ENCODE measurements around the gene PLXNA4. TPM values are rescaled to one million over a fixed set of nuclear protein-coding genes. Genes with fewer than 3 reads are reported as not detected.
"Not testable (repeated sequence)": the region's sequence is repeated elsewhere in the genome, so short reads cannot be mapped to it uniquely, and the experiment has no call there.

The PLXNA4 gene
- total RNA-seq, 1 donor from 2014 or later, result 67.7 TPM

DNA sequence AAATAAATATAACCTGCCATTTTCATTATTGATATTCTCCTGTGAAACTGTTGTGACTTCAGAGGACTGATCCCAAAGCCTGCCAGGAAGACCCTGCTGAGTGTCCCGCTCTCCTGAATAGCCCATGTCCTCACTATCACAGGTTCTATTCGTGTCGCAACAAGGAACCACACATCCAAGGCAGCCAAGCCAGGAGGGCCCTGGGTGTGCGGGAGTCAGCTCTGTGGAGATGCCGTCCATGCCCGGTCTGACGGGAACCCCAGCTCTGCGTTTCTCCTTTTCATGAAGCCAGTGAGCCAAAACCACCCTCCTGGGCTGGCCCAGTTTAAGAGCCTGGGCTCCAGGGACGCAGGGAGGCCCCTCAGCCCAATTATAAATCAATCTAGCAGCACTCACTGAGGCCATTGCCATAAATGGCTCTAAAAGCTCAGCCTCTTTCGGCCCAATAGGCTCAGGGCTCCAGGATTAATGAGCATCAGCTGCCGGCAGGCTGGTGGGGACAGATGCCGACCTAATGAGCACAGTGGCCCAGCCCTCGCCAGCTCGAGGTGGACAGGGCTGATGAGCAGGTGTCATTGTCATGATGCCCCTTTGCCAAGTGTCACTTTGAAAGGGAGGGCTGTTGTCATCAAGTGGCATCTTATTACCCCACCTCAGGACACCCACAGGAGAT lies 177.9 kb downstream of the PLXNA4 start:
- DNase-seq (ENCODE audit: low spot score in 2 of 2) (no peak), FAIRE-seq (no peak)

DNA sequence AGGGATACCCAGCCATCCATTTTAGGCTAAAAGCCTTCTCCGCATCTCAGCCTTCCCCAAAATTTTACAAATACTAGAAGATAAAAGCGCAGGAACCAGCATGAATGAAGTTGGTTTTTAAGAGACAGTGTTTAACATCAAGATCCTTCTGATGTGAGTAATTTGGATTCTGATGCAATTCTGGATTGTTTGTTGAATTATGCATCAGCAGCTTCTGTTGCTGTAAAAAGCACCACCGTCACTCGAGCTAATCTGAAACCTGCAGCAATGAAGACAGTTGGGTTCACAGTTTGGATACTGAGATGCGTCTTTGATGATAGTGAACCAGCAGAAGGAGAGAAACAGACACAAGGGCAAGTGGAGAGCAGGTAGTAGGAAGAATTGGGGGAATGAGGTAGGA lies 179.2 kb downstream of the PLXNA4 start:
- no peak for FAIRE-seq

DNA sequence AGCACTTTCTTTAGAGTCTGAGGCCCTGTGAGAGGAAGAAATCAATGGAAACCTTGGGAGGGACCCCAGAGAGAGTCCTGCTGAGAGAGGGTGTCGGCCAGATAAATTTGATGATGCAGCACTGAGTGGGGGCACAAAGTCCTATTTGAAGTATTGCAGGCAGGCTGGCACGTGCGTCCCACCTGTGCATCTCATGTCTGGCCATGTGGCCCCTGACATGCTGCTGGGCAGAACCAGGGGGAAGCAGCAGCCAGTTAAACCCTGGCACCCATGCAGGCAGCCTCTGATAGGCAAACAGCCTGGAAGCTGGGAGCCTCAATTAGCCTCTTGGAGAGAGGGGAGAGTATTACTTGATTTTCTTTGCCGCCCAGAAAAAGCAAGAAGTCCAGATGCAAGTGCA lies 180.9 kb downstream of the PLXNA4 start:
- FAIRE-seq, result no peak

More for the DNA sequence above, 179.2 kb downstream of the PLXNA4 start:
- DNase-seq (ENCODE audit: low spot score in 2 of 2), result no peak

DNA sequence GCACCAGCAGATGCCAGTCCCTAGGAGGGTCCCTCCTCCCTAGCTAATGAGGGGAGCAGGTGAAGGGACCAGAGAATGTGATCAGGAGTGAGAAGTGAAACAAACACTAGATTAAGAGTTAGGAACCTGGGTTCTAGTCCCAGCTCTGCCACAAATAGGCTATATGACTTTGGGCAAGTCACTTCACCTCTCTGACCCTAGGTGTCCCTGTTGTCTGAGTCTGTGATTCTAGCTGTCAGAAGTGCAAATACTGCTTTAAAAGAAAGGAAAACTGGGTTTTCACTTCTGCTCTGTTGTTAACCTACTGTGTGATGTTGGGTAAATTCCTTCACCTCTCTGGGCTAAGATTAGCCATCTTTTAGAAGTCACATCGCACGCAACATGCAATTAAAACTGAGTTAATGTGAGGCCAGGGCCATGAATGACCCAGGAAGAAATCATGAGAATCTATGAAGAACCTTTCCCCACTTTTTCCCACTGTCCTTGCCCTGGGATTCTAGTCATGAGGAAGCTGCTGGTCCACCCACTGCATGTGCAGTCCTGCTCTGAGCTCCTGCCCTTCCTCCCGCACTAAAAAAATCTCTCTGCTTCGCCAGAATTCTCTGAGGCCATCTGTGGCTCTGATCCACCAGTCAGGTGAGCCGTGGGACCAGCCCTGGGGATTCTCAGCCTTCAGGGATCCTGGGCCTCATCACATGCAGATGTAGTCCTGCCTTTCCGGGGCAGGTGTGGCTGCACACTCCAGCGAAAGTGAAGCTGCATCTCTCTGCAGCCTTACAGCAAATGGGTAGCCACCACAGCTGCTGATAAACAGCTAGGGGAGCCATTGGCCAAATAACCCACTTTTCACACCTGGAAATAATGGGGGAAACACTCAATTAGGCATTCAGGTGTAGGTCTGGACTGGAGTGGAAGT lies 181.7 kb downstream of the PLXNA4 start:
- DNase-seq (ENCODE audit: low spot score in 2 of 2) (no peak), FAIRE-seq (no peak)

More for the DNA sequence above, 180.9 kb downstream of the PLXNA4 start:
- DNase-seq (ENCODE audit: low spot score in 2 of 2), result no peak

GRCh38 chr7:132393789-132394261 lies 182.4 kb downstream of the PLXNA4 start:
- DNase-seq (ENCODE audit: low spot score in 2 of 2) (peak in 1 of 2 donors; percentile 33), FAIRE-seq (no peak)

DNA sequence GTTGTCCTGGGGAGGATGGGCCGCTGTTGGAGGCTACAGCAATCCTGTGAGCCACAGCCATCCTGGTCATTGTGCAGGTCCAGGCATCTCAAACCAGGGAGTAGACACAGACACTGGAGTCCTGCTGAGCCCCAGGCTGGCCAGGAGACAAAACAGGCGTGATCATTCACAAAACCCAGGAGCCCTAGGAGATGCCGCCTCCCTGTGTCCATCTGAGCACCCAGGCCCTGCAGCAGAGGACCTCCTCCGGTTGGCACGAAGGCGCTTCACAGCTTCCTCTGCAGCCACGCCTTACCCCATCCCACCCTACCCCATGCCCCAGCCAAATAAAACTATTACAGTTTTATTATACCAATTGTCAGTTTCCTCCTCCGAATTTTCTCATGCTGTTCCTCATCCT lies 183.6 kb downstream of the PLXNA4 start:
- FAIRE-seq (no peak), DNase-seq (ENCODE audit: low spot score in 2 of 2) (no peak)

DNA sequence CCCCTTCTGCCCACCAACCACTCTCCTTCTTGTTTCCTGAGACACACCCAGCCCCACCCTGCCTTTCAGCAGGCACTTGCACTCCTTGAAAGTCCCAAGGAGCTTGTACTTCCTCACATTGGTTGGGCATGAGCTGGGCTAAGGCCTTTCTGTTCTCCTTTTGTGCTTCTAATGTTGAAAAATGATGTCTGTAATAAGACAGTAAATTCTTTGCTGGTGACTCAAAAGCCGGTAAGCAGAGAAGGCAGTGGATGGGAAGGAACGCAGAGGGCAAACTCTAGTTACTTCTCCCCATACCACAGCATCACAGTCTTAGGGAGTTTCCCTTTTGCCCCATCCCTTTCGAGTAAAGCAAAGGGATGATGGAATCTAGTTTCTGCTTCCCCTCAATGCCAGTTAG lies 185.6 kb downstream of the PLXNA4 start:
- DNase-seq (ENCODE audit: low spot score in 2 of 2) (no peak), FAIRE-seq (no peak)

- not testable (repeated sequence) for FAIRE-seq; DNase-seq (ENCODE audit: low spot score in 2 of 2)
Observed at GRCh38 chr7:132390049-132390448, 186.2 kb downstream of the PLXNA4 start.

- no peak for DNase-seq (ENCODE audit: low spot score in 2 of 2)
- no peak for FAIRE-seq
Observed at GRCh38 chr7:132388688-132389087, 187.6 kb downstream of the PLXNA4 start.

DNA sequence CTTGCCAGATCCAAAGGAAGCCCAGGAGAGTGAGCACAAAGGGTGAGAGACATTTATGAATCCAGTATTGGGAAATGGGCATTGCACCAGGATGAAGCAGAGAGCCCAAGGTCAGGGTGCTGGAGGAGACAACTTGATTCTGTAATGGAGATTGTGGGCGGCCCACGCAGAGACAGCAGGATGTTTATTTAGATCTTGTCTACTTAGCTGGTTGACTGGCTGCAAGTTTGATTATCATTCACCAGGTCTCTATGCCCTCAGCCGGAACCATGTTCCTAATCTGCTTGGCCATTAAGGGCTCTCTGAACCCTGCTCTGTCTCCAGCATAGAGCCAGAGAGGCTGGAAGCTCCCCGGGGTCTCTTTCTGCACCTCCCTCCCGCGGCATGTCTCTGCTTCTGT lies 188.7 kb downstream of the PLXNA4 start:
- DNase-seq (ENCODE audit: low spot score in 2 of 2), result no peak
- FAIRE-seq, result no peak

DNA sequence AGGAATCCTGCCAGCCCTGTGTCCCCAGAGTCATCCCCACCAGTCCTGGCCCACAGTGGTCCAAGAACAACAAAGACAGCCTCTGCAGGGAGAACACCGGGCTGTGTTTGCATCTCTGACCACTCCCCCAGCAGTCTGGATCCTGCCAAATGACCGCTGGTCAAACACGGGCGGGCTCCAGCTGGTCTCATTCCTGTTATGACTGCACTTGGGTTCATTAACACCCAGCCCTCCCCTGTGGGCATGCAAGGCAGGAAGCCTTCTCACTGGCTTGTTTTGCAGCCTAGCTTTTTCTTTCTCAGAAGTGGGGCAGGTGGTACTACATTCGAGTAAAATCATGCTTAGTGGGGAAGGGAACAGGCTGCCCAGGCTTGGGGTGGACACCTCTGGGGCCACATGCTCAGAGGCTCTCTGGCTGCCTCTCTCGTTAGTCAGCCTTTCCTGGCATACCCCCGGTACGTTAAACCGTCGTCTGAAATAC lies 190.0 kb downstream of the PLXNA4 start:
- DNase-seq (ENCODE audit: low spot score in 2 of 2) (no peak), FAIRE-seq (no peak)

- FAIRE-seq (no peak), DNase-seq (ENCODE audit: low spot score in 2 of 2) (no peak)
Observed at GRCh38 chr7:132383962-132384361, 192.3 kb downstream of the PLXNA4 start.

- DNase-seq (ENCODE audit: low spot score in 2 of 2) (no peak), FAIRE-seq (no peak)
Observed at GRCh38 chr7:132381742-132382472, 194.4 kb downstream of the PLXNA4 start.

DNA sequence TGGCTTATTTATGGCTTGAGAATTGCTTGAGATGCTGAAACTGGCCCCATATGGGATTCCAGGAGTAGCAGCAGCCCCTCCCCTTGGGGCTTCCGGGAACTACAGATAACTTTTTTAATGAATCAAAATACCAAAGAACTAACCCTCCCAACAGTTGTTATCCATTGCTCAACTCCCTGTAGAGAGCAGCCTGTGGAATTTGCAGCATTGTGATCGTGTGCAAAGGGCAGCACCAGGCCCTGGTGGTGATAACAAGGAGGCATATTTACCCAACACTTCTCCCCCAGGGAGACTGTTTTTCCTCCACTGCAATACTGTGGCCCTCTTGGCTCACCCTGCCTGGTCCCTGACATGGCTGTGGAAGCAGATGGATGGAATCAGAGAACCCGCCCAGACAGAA lies 196.2 kb downstream of the PLXNA4 start:
- no peak for DNase-seq (ENCODE audit: low spot score in 2 of 2)
- FAIRE-seq, result no peak

DNA sequence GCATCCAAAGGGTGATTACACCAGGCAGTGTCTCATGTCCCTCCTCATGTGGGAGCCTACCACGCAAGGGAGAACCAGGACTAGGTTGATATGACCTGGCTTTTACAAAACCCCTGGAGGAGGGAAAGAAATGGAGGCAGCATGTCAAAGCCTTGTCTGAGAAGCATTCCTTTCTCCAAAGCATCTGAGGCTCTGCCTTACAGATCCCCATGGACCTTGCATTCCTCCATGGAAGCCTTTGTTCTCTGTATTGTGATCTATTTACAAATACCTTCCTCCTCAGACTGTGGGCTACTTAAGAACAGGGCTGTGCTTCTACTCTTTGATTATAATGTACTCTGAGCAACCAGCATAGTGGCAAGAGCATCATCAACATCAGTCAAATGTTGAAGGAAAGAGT lies 197.0 kb downstream of the PLXNA4 start:
- no peak for FAIRE-seq

DNA sequence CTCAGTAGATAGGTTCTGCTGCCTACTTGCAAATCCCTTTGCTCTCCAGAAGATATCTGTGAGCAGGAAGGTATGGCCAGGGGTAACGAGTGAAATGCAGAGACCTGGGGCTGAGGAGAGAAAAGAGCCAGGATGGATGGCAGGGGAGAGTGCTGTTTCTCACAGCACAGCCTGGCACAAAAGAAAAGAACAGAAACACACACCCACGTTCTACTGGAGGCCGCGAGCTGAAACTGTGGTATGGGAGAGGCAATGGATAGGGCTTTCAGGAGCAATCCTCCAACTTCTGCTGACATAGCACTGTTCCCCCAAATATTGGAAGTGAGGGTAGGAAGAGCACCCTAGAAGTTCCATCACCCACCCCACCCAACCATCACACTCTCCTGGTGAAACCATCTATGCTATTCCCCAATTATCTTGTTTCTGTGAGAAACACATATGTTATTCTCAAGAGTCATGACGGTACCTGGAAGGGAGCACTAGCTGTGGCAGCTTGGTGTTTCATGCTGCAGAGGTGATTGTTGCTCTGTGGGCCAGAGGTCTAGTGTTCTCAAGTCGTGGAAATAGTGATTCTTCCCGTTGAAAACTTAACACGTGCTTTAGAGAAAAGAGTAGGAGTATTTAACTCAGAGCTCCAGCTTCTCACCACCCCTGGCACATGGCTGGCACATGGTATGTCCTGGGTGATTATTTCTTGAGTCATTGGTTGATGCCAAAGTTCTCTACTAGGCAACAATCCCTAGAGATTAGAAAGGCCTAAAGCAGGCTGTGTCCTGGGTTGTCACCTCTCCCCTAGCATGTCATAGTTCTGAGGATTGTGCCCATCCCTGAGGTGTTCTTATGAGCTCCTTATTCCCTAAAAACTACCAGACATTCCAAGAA lies 198.3 kb downstream of the PLXNA4 start:
- no peak for FAIRE-seq
- no peak for DNase-seq (ENCODE audit: low spot score in 2 of 2)

More for the DNA sequence above, 197.0 kb downstream of the PLXNA4 start:
- no peak for DNase-seq (ENCODE audit: low spot score in 2 of 2)

GRCh38 chr7:132377015-132377414 lies 199.3 kb downstream of the PLXNA4 start:
- DNase-seq (ENCODE audit: low spot score in 2 of 2), result no peak
- no peak for FAIRE-seq

DNA sequence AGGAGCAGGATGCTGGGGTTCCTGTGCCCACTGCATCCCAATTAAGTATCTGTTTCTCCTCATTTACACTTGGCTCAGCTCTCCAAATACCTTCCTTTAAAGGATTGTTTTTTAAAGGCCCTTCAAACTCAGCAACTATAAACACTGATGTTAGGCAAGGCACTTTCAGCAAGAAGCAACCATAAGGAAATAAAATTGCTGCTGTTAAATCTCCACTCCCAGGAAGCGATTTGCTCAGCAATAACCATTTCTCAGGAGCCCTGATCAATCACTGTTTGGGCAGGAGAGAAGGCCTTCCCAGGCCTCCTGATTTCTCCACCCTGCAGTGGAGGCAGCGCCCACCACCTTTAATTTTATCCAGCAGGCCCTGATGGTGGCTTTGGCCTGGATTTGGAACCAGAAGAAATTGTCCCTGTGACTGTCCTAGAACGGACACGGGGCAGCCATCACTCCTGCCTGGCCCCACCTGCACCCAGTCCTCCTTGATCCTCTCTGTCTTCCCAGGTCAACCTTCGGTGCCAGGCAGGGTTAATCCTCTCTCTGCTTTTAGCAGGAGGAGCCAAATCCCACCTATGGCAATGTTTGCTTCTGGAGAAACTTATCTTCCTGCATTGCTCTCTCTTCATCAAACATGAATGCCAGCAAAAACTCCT lies 199.8 kb downstream of the PLXNA4 start:
- FAIRE-seq, result no peak
- DNase-seq (ENCODE audit: low spot score in 2 of 2), result no peak

DNA sequence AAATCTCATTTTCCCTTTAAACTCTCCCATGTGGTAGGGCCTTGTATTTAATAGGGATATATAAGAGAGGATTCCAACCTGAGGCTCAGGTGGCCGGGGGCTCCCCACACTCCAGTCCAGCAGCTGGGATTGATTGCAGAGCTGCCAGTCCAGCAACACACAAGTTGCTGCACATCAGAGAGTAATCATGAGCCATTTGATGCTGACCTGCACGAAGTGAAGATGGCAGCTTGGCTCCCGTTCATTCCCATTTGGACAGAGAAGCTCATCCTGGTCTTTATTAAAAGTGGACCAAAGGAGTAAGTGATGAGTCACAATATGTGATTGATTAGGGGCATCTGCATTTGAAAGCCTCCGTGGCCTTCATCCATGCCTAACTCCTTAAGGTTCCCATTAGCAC lies 202.4 kb downstream of the PLXNA4 start:
- no peak for FAIRE-seq

More for the DNA sequence above, 202.4 kb downstream of the PLXNA4 start:
- no peak for DNase-seq (ENCODE audit: low spot score in 2 of 2)

Data from frontal cortex (tissue), 4 donors.